ENCODE measurements around the gene CARD11.
A peak's percentile ranks its signal among the peaks of the same experiment; 100 is the strongest.

Gene CARD11

DNA sequence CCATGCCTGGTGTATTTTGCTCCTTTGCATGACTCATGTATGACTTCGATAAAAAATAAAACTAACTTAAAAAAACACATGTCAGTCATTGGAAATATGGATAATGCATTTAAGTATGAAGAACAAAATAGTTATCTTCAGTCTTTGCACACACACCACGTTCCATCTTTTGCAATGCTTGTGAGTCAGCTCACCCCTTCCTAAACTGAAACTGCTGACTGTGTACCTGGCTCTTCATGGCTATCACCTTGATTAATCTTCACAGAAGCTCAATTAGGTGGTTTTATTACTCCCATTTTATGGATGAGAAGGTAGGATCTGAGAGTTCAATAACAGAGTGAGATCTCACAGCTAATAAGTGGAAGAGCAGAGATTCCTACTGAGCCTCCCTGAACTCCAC lies 79.5 kb downstream of the CARD11 start:
- Histone ChIP-seq H3K4me3 (replicated peaks; ENCODE audit: insufficient read depth, low read length) (no peak overlapping the region), H3K27ac (replicated peaks) (no peak overlapping the region), H3K27me3 (ENCODE audit: insufficient read depth, poor library complexity, severe bottlenecking) (no peaks in the 10 kb centered on the region)
- TF ChIP-seq SPI1 (IDR thresholded peaks at IDR 0.05; ENCODE audit: borderline replicate concordance, low read depth) = no peak
- TF ChIP-seq GABPA (IDR thresholded peaks at IDR 0.05; ENCODE audit: low read depth) = no peak
- no peak for TF ChIP-seq POLR2AphosphoS5 (IDR thresholded peaks at IDR 0.05; ENCODE audit: low read depth)
- TF ChIP-seq, protein P1, sequence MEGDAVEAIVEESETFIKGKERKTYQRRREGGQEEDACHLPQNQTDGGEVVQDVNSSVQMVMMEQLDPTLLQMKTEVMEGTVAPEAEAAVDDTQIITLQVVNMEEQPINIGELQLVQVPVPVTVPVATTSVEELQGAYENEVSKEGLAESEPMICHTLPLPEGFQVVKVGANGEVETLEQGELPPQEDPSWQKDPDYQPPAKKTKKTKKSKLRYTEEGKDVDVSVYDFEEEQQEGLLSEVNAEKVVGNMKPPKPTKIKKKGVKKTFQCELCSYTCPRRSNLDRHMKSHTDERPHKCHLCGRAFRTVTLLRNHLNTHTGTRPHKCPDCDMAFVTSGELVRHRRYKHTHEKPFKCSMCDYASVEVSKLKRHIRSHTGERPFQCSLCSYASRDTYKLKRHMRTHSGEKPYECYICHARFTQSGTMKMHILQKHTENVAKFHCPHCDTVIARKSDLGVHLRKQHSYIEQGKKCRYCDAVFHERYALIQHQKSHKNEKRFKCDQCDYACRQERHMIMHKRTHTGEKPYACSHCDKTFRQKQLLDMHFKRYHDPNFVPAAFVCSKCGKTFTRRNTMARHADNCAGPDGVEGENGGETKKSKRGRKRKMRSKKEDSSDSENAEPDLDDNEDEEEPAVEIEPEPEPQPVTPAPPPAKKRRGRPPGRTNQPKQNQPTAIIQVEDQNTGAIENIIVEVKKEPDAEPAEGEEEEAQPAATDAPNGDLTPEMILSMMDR (IDR thresholded peaks at IDR 0.05; ENCODE audit: insufficient read depth, low read length) = no peak
- TF ChIP-seq, protein P2, sequence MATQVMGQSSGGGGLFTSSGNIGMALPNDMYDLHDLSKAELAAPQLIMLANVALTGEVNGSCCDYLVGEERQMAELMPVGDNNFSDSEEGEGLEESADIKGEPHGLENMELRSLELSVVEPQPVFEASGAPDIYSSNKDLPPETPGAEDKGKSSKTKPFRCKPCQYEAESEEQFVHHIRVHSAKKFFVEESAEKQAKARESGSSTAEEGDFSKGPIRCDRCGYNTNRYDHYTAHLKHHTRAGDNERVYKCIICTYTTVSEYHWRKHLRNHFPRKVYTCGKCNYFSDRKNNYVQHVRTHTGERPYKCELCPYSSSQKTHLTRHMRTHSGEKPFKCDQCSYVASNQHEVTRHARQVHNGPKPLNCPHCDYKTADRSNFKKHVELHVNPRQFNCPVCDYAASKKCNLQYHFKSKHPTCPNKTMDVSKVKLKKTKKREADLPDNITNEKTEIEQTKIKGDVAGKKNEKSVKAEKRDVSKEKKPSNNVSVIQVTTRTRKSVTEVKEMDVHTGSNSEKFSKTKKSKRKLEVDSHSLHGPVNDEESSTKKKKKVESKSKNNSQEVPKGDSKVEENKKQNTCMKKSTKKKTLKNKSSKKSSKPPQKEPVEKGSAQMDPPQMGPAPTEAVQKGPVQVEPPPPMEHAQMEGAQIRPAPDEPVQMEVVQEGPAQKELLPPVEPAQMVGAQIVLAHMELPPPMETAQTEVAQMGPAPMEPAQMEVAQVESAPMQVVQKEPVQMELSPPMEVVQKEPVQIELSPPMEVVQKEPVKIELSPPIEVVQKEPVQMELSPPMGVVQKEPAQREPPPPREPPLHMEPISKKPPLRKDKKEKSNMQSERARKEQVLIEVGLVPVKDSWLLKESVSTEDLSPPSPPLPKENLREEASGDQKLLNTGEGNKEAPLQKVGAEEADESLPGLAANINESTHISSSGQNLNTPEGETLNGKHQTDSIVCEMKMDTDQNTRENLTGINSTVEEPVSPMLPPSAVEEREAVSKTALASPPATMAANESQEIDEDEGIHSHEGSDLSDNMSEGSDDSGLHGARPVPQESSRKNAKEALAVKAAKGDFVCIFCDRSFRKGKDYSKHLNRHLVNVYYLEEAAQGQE (IDR thresholded peaks at IDR 0.05; ENCODE audit: insufficient replicate concordance, low read depth) = no peak
- DNase-seq (ENCODE audit: low read depth in 1 of 2, low spot score in 1 of 2) = no peak

DNA sequence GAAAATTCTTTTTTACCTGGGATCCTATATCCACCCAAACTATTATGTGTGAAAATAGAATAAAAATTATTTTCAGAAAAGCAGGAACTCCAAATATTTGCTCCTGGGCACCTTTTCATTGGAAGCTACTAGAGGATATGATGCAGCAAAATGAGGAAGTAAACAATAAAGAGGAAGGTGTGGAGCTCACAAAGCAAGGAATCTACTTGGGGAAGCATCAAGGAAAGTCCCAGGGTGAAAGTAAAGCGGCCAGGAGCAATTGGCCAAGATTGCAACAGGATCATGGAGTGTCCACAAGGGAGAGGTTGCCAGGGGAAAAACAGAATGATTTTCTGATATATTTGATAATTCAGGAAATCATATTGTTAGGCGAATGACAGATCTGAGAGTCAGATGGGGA lies 80.8 kb downstream of the CARD11 start:
- Histone ChIP-seq H3K4me3 (replicated peaks; ENCODE audit: insufficient read depth, low read length) (no peak overlapping the region), H3K27ac (replicated peaks) (no peak overlapping the region), H3K27me3 (ENCODE audit: insufficient read depth, poor library complexity, severe bottlenecking) (no peaks in the 10 kb centered on the region)
- DNase-seq (ENCODE audit: low read depth in 1 of 2, low spot score in 1 of 2) = no peak
- TF ChIP-seq, protein P2 (IDR thresholded peaks at IDR 0.05; ENCODE audit: insufficient replicate concordance, low read depth) = no peak
- TF ChIP-seq POLR2AphosphoS5 (IDR thresholded peaks at IDR 0.05; ENCODE audit: low read depth) (no peak), SPI1 (IDR thresholded peaks at IDR 0.05; ENCODE audit: borderline replicate concordance, low read depth) (peak; percentile 19; the same call in 1 of the 2 replicates), GABPA (IDR thresholded peaks at IDR 0.05; ENCODE audit: low read depth) (no peak)
- TF ChIP-seq, protein P1 (IDR thresholded peaks at IDR 0.05; ENCODE audit: insufficient read depth, low read length) = no peak

DNA sequence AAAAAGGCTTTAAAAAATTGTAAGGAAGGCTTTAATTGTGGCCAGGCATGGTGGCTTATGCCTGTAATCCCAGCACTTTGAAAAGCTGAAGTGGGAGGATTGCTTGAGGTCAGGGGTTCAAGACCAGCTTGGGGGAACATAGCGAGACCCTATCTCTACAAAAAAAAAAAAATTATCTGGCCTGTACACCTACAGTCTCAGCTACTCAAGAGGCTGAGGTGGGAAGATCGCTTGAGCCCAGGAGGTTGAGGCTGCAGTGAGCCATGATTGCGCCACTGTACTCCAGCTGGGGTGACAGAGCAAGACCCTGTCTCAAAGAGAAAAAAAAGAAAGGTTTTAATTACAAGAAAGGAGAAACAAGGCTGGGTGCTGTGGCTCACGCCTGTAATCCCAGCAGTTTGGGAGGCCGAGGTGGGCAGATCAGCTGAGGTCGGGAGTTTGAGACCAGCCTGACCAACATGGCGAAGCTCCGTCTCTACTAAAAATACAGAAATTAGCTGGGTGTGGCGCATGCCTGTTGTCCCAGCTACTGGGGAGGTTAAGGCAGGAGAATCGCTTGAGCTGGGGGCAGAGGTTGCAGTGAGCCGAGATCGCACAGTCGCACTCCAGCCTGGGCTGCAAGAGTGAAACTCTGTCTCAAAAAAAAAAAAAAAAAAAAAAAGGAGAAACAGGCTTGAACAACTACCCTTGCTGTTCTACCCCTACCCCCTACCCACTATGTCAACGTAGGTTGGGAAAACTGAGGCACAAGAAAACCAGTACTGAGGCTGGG lies 83.7 kb downstream of the CARD11 start:
- no peak overlapping the region for H3K4me3 ChIP-seq (replicated peaks; ENCODE audit: insufficient read depth, low read length)
- DNase-seq (ENCODE audit: low read depth in 1 of 2, low spot score in 1 of 2) = no peak
- TF ChIP-seq POLR2AphosphoS5 (IDR thresholded peaks at IDR 0.05; ENCODE audit: low read depth) = no peak
- TF ChIP-seq, protein P2 (IDR thresholded peaks at IDR 0.05; ENCODE audit: insufficient replicate concordance, low read depth) = no peak
- H3K27ac ChIP-seq (replicated peaks) = no peak overlapping the region
- H3K27me3 ChIP-seq (ENCODE audit: insufficient read depth, poor library complexity, severe bottlenecking) = no peaks in the 10 kb centered on the region

Measured in HL-60 (cell line).